WTC11 (cell line): Measurements from ENCODE around the gene HSD3B7. TPM values are rescaled to one million over a fixed set of nuclear protein-coding genes. Genes with fewer than 3 reads are reported as not detected.

Experiments
- ATAC-seq: fragments of 200-7000 bp; cut with Tn5 transposase; 2 replicates; pipeline ENCODE4 v1.10.0; 2021; ENCODE audit warnings: mild to moderate bottlenecking, moderate library complexity
- CTCF ChIA-PET: fragments of 300-600 bp; sonication (Branson Sonifier 250); formaldehyde crosslinking; loops from one replicate; lab custom pipeline; 2021; ENCODE audit warnings: antibody characterized with exemption; lab: Charles Lee
- POLR2A ChIA-PET: fragments of 350-600 bp; sonication (Branson Sonifier 250); formaldehyde crosslinking; loops from one replicate; lab custom pipeline; 2021; ENCODE audit warnings: antibody characterized with exemption; lab: Charles Lee
- DNase-seq: peaks from one replicate; pipeline ENCODE4 v3.0.0; 2021; ENCODE audit warnings: low spot score
- H3K27ac Mint-ChIP-seq: 2 replicates; pipeline ENCODE4 v1.8.0; 2021; ENCODE audit warnings: mixed read lengths
- H3K27me3 Mint-ChIP-seq: 2 replicates; pipeline ENCODE4 v1.8.0; 2021; ENCODE audit warnings: low read depth, mild to moderate bottlenecking, moderate library complexity, mixed read lengths
- H3K36me3 Mint-ChIP-seq: 2 replicates; pipeline ENCODE4 v1.8.0; 2021; ENCODE audit warnings: mixed read lengths
- H3K4me1 Mint-ChIP-seq: 2 replicates; pipeline ENCODE4 v1.8.0; 2022; ENCODE audit warnings: mixed read lengths
- H3K4me3 Mint-ChIP-seq: 2 replicates; pipeline ENCODE4 v1.8.0; 2021; ENCODE audit warnings: mild to moderate bottlenecking, moderate library complexity, mixed read lengths
- H3K9me3 Mint-ChIP-seq: 2 replicates; pipeline ENCODE4 v1.8.0; 2021; ENCODE audit warnings: mixed read lengths
- ATF1 ChIP-seq: sonication (generic); formaldehyde crosslinking; IDR thresholded peaks from 2 replicates; pipeline ENCODE4 v1.8.1; 2023; ENCODE audit warnings: mild to moderate bottlenecking, moderate library complexity, missing genetic modification reagents
- ATF3 ChIP-seq: sonication (generic); formaldehyde crosslinking; conservative IDR thresholded peaks from 2 replicates; pipeline ENCODE4 v1.8.1; 2022; ENCODE audit warnings: mild to moderate bottlenecking, missing genetic modification reagents
- ATF6 ChIP-seq: sonication (generic); formaldehyde crosslinking; IDR thresholded peaks from 2 replicates; pipeline ENCODE4 v1.8.1; 2023; ENCODE audit warnings: mild to moderate bottlenecking, missing genetic modification reagents
- CREB1 ChIP-seq: sonication (generic); formaldehyde crosslinking; IDR thresholded peaks from 2 replicates; pipeline ENCODE4 v1.8.0; 2023; ENCODE audit warnings: mild to moderate bottlenecking, missing genetic modification reagents
- FOXP1 ChIP-seq: sonication (generic); formaldehyde crosslinking; IDR thresholded peaks from 2 replicates; pipeline ENCODE4 v1.8.0; 2022; ENCODE audit warnings: missing genetic modification reagents, mild to moderate bottlenecking, moderate library complexity, borderline replicate concordance
- FOXP4 ChIP-seq: sonication (generic); formaldehyde crosslinking; IDR thresholded peaks from 2 replicates; pipeline ENCODE4 v1.8.0; 2022; ENCODE audit warnings: mild to moderate bottlenecking, missing genetic modification reagents
- GTF2I ChIP-seq: fragments of 250-450 bp; sonication (Bioruptor Pico); conservative IDR thresholded peaks from 2 replicates; pipeline ENCODE4 v1.4.0; 2021; ENCODE audit warnings: mild to moderate bottlenecking
- IRF1 ChIP-seq: sonication (generic); formaldehyde crosslinking; IDR thresholded peaks from 2 replicates; pipeline ENCODE4 v1.8.0; 2023; ENCODE audit warnings: missing genetic modification reagents
- MXD4 ChIP-seq: fragments of 250-450 bp; sonication (Bioruptor Pico); IDR thresholded peaks from 2 replicates; pipeline ENCODE4 v1.8.0; 2021; ENCODE audit warnings: mild to moderate bottlenecking, moderate library complexity, borderline replicate concordance
- MYBL2 ChIP-seq: sonication (generic); formaldehyde crosslinking; IDR thresholded peaks from 2 replicates; pipeline ENCODE4 v1.8.1; 2023; ENCODE audit warnings: mild to moderate bottlenecking, moderate library complexity, missing genetic modification reagents
- PRDM15 ChIP-seq: sonication (generic); formaldehyde crosslinking; IDR thresholded peaks from 2 replicates; pipeline ENCODE4 v1.8.0; 2022; ENCODE audit warnings: missing genetic modification reagents
- PRRX2 ChIP-seq: fragments of 250-450 bp; sonication (Bioruptor Pico); IDR thresholded peaks from 2 replicates; pipeline ENCODE4 v1.8.0; 2021; ENCODE audit warnings: mild to moderate bottlenecking
- RELA ChIP-seq: sonication (generic); formaldehyde crosslinking; IDR thresholded peaks from 2 replicates; pipeline ENCODE4 v1.8.1; 2022; ENCODE audit warnings: missing genetic modification reagents, mild to moderate bottlenecking, borderline replicate concordance
- SMAD3 ChIP-seq: sonication (generic); formaldehyde crosslinking; IDR thresholded peaks from 2 replicates; pipeline ENCODE4 v1.8.0; 2022; ENCODE audit warnings: missing genetic modification reagents, mild to moderate bottlenecking, borderline replicate concordance
- TCF7 ChIP-seq: sonication (generic); formaldehyde crosslinking; IDR thresholded peaks from 2 replicates; pipeline ENCODE4 v1.8.0; 2022; ENCODE audit warnings: mild to moderate bottlenecking, low read depth, missing genetic modification reagents, moderate library complexity
- ZNF138 ChIP-seq: sonication (generic); formaldehyde crosslinking; conservative IDR thresholded peaks from 2 replicates; pipeline ENCODE4 v1.8.1; 2022; ENCODE audit warnings: mild to moderate bottlenecking, moderate library complexity, missing genetic modification reagents
- ZNF232 ChIP-seq: sonication (generic); formaldehyde crosslinking; IDR thresholded peaks from 2 replicates; pipeline ENCODE4 v1.8.0; 2022; ENCODE audit warnings: mild to moderate bottlenecking, missing genetic modification reagents
- ZNF671 ChIP-seq: fragments of 250-450 bp; sonication (Bioruptor Pico); IDR thresholded peaks from 2 replicates; pipeline ENCODE4 v1.8.0; 2021; ENCODE audit warnings: mild to moderate bottlenecking
- total RNA-seq: library from RNA; stranded (reverse); gene quantifications from 3 replicates; pipeline ENCODE4 v1.2.3, GENCODE V29; 2021
- TF ChIP-seq, protein P1 (sequence below): sonication (generic); formaldehyde crosslinking; IDR thresholded peaks from 2 replicates; pipeline ENCODE4 v1.8.1; 2023; ENCODE audit warnings: mild to moderate bottlenecking, missing genetic modification reagents
- TF ChIP-seq, protein P2 (sequence below): fragments of 250-450 bp; sonication (Bioruptor Pico); IDR thresholded peaks from 2 replicates; pipeline ENCODE4 v1.9.0; 2021; ENCODE audit warnings: mild to moderate bottlenecking

Gene HSD3B7
- total RNA-seq, 1 experiment from 2014 or later: 4.5 TPM

DNA sequence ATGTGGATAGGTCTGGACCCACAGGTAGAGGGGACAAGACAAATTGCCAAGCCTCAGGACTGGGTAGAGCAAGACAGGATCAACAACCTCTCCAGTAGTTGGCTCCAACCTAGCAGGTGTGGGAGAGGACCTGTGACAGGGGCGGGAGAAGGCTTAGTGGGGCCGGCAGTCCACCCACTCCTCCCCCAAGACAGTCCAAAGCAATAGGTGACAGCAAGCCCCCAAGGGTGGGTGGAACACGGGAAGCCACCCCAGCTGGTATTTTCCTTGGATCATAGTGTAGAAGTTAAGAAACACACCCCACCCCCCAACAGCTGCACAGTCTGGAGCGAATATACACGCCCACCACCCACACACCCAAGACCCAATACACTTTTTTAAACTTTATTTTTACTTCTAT lies 44.3 kb downstream of the HSD3B7 start (continued):
- TF ChIP-seq ATF3: no peak

DNA sequence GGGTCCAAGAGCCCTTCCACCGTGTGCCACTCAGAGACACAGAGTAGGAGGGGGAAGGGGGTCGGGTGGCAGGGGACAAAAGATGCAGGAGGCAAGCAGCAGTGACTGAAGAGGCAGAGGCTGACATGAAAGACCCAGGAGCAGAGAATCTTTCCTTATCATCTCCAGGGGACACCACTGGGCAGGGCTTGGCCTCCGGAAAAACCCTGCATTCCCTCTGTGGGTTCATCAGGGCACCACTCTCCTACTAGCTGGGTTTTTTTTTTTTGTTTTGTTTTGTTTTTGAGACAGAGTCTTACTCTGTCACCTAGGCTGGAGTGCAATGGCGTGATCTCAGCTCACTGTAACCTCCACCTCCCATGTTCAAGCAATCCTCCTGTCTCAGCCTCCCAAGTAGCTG lies 46.3 kb downstream of the HSD3B7 start:
- no peaks in the 10 kb centered on the region for H3K36me3 Mint-ChIP-seq
- no peak for TF ChIP-seq GTF2I (CRISPR knock-in tag)
- TF ChIP-seq PRRX2: no peak
- TF ChIP-seq MXD4 (CRISPR knock-in tag): no peak
- TF ChIP-seq ZNF671 (CRISPR knock-in tag): no peak
- CTCF ChIA-PET: interaction anchor here (0.8 to 1.1 kb wide), 2 partner anchors 11 to 47 kb away, joined by 3 read pairs; no protein-coding TSS in a partner anchor
- no peak overlapping the region for H3K27ac Mint-ChIP-seq
- DNase-seq (no peak), ATAC-seq (no peak)
- no peaks in the 10 kb centered on the region for H3K9me3 Mint-ChIP-seq
- H3K4me3 Mint-ChIP-seq: no peak overlapping the region
- POLR2A ChIA-PET: no interaction called here
- no peaks in the 10 kb centered on the region; the same call in 1 of the 2 replicates for H3K27me3 Mint-ChIP-seq
- H3K4me1 Mint-ChIP-seq: no peaks in the 10 kb centered on the region

GRCh38 chr16:31032736-31033708 lies 48.0 kb downstream of the HSD3B7 start, which contains the start of gene STX4:
Gene STX4, plus strand, starts transcription at chr16:31033558. Its CDS starts 248 bp downstream, at chr16:31033806.
- H3K4me1 Mint-ChIP-seq: no peaks in the 10 kb centered on the region
- no peaks in the 10 kb centered on the region for H3K9me3 Mint-ChIP-seq
- no peaks in the 10 kb centered on the region for H3K36me3 Mint-ChIP-seq
- peak; percentile 96 for DNase-seq
- CTCF ChIA-PET: interaction anchor here (1.0 to 2.7 kb wide), 9 partner anchors 9 to 109 kb away, joined by 3 to 16 read pairs (median 4); partner anchors contain the start of gene HSD3B7
- H3K27me3 Mint-ChIP-seq: no peaks in the 10 kb centered on the region; the same call in 1 of the 2 replicates
- POLR2A ChIA-PET: interaction anchor here (0.8 to 1.0 kb wide), 2 partner anchors 9 to 49 kb away, joined by 3 read pairs; no protein-coding TSS in a partner anchor
- peak within 1 kb of the TSS; percentile 70 for H3K27ac Mint-ChIP-seq
- ATAC-seq: peak; percentile 86
- H3K4me3 Mint-ChIP-seq: peak within 1 kb of the TSS; percentile 90
- TF ChIP-seq MYBL2 (CRISPR knock-in tag) (peak; percentile 97), TCF7 (0 out of 2 replicates have a peak, but pooled peaks have one; percentile 70), ZNF671 (CRISPR knock-in tag) (no peak), ZNF138 (CRISPR knock-in tag) (no peak), SMAD3 (CRISPR knock-in tag) (peak; percentile 96), RELA (CRISPR knock-in tag) (peak; percentile 71; the same call in 1 of the 2 replicates), CREB1 (CRISPR knock-in tag) (peak; percentile 83; the same call in 1 of the 2 replicates), ZNF232 (CRISPR knock-in tag) (peak; percentile 97), MXD4 (CRISPR knock-in tag) (no peak), ATF1 (no peak), ATF6 (CRISPR knock-in tag) (no peak), FOXP1 (CRISPR knock-in tag) (peak; percentile 93; the same call in 1 of the 2 replicates), IRF1 (CRISPR knock-in tag) (peak; percentile 86; the same call in 1 of the 2 replicates), FOXP4 (CRISPR knock-in tag) (peak; percentile 96), PRDM15 (CRISPR knock-in tag) (peak; percentile 27; the same call in 1 of the 2 replicates)
- TF ChIP-seq, protein P1, sequence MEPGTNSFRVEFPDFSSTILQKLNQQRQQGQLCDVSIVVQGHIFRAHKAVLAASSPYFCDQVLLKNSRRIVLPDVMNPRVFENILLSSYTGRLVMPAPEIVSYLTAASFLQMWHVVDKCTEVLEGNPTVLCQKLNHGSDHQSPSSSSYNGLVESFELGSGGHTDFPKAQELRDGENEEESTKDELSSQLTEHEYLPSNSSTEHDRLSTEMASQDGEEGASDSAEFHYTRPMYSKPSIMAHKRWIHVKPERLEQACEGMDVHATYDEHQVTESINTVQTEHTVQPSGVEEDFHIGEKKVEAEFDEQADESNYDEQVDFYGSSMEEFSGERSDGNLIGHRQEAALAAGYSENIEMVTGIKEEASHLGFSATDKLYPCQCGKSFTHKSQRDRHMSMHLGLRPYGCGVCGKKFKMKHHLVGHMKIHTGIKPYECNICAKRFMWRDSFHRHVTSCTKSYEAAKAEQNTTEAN (CRISPR knock-in tag): peak; percentile 88
- TF ChIP-seq, protein P2, sequence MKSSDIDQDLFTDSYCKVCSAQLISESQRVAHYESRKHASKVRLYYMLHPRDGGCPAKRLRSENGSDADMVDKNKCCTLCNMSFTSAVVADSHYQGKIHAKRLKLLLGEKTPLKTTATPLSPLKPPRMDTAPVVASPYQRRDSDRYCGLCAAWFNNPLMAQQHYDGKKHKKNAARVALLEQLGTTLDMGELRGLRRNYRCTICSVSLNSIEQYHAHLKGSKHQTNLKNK (CRISPR knock-in tag): no peak
